Loucy (cell line): Measurements from ENCODE around the gene ALPL.

ENCODE experiments used
- CTCF ChIP-seq: fragments of 200-600 bp; sonication (generic); conservative IDR thresholded peaks from 2 replicates; pipeline ENCODE4 v1.5.1; 2014; ENCODE audit warnings: mild to moderate bottlenecking, antibody characterized with exemption, low read length
- EZH2phosphoT487 ChIP-seq: fragments of 200-600 bp; IDR thresholded peaks from 2 replicates; pipeline ENCODE4 v1.6.1; 2018; ENCODE audit warnings: antibody characterized with exemption, mild to moderate bottlenecking, moderate library complexity, borderline replicate concordance

- TF ChIP-seq CTCF (no peak), EZH2phosphoT487 (no peak)
Observed at GRCh38 chr1:21517161-21517589, 8.0 kb downstream of the ALPL start.
